Spleen (tissue), 11 donors: ENCODE measurements around the gene ACKR3. TPM values are rescaled to one million over a fixed set of nuclear protein-coding genes. Genes with fewer than 3 reads are reported as not detected.

Experiments
- DNase-seq: peaks from one replicate; pipeline ENCODE4 v3.0.0-alpha.2; 2020
- H3K27ac ChIP-seq, 8 donors: fragments of 200-600 bp; sonication (generic) in 7 of 8; 1 replicate in 4 of 8; 2 replicates in 4 of 8; pipeline versions ENCODE4 v1.5.0 to v1.8.0; 2016 to 2021; ENCODE audit warnings: inconsistent platforms in 4 of 8, mild to moderate bottlenecking in 4 of 8, moderate library complexity in 1 of 8
- H3K27me3 ChIP-seq, 7 donors: fragments of 200-600 bp; sonication (generic) in 6 of 7; replicated peaks in 1 of 7; 1 replicate in 4 of 7; 2 replicates in 3 of 7; pipeline versions ENCODE4 v1.5.0 to v1.8.0; 2016 to 2021; ENCODE audit warnings: inconsistent platforms in 3 of 7, mild to moderate bottlenecking in 1 of 7
- H3K36me3 ChIP-seq, 6 donors: fragments of 200-600 bp; sonication (generic) in 5 of 6; 1 replicate in 4 of 6; 2 replicates in 2 of 6; pipeline versions ENCODE4 v1.5.0 to v1.8.0; 2016 to 2021; ENCODE audit warnings: inconsistent platforms in 2 of 6
- H3K4me1 ChIP-seq, 6 donors: fragments of 200-600 bp; sonication (generic) in 5 of 6; 1 replicate in 3 of 6; 2 replicates in 3 of 6; pipeline versions ENCODE4 v1.5.0 to v1.8.0; 2016 to 2021; ENCODE audit warnings: inconsistent platforms in 3 of 6
- H3K4me3 ChIP-seq, 8 donors: fragments of 200-600 bp; sonication (generic) in 7 of 8; 1 replicate in 4 of 8; 2 replicates in 4 of 8; pipeline versions ENCODE4 v1.5.0 to v1.8.0; 2016 to 2021; ENCODE audit warnings: inconsistent platforms in 4 of 8, mild to moderate bottlenecking in 4 of 8, moderate library complexity in 2 of 8
- H3K9me3 ChIP-seq, 8 donors: fragments of 200-600 bp; sonication (generic) in 7 of 8; 1 replicate in 4 of 8; 2 replicates in 4 of 8; pipeline versions ENCODE4 v1.5.0 to v1.8.0; 2016 to 2021; ENCODE audit warnings: inconsistent platforms in 4 of 8
- CTCF ChIP-seq, 11 experiments: fragments of 200-600 bp in 7 of 11; fragments of 450-650 bp in 4 of 11; sonication (generic) in 4 of 11; IDR thresholded peaks in 8 of 11; conservative IDR thresholded peaks in 3 of 11; 1 replicate in 7 of 11; 2 replicates in 4 of 11; pipeline versions ENCODE4 v1.4.0 to v1.8.0; 2016 to 2021; ENCODE audit warnings: antibody characterized with exemption in 11 of 11, inconsistent platforms in 4 of 11, mild to moderate bottlenecking in 1 of 11
- POLR2A ChIP-seq, 3 donors: fragments of 450-650 bp; IDR thresholded peaks; one replicate each; pipeline ENCODE4 v1.5.1; 2017; ENCODE audit warnings: antibody characterized with exemption in 3 of 3, mild to moderate bottlenecking in 1 of 3
- POLR2AphosphoS5 ChIP-seq, 3 donors: sonication (generic); formaldehyde crosslinking; IDR thresholded peaks; one replicate each; pipeline ENCODE4 v1.5.1; 2017; ENCODE audit warnings: antibody characterized with exemption in 3 of 3
- WGBS, 5 donors: extraction: QIAGEN DNeasy Blood & Tissue Kit in 3 of 5; methylation state at CpG; one replicate each; pipeline versions ENCODE4 v1.1.5 to v1.1.7; 2013 to 2018; 5-methylcytosine and 5-hydroxymethylcytosine counted together
- intact Hi-C: fragments of 100-400 bp; cut with DNase I; formaldehyde crosslinking; loops from one replicate; pipeline ENCODE4 v1.15.0; 2023; ENCODE audit warnings: low total_unique reads
- polyA plus RNA-seq, 3 donors: library from polyadenylated mRNA; stranded (reverse); fragments of 200-250 nt; gene quantifications; one replicate each; pipeline ENCODE4 v1.2.1, GENCODE V29; 2013
- total RNA-seq, 7 donors: library from RNA; depleted of rRNA in 3 of 7; stranded (reverse); fragments of >200 nt in 3 of 7; fragmentation: NEBNext Ultra II Directional in 4 of 7; extraction: Animal tissue kit (Norgen Biotek cat#: 25700) in 4 of 7; gene quantifications; one replicate each; pipeline versions ENCODE4 v1.1.0 to v1.2.1, GENCODE V29; 2016 to 2021
- donor health status: healthy with polysubstance abuse.
- donor health status: DM: no; HTN: no; CAD: no; lungs with moderate emphysema.
- donor health status: DM: no; HTN: no; CAD: no.
- donor health status: Bipolar disorder and iron deficiency.
- donor health status: healthy.
- donor health status: DM: no; HTN: no; CAD: no.
- donor health status: DM: yes; HTN: yes; CAD: no.

Gene ACKR3
- total and polyA plus RNA-seq, 10 donors: 11.5 to 164 (median 67.0) TPM

GRCh38 chr2:236593531-236593930 lies 23.9 kb downstream of the ACKR3 start:
- Histone ChIP-seq H3K36me3 (no peaks in the 10 kb centered on the region), H3K27ac (no peak overlapping the region), H3K27me3 (no peaks in the 10 kb centered on the region), H3K4me3 (no peak overlapping the region), H3K9me3 (no peaks in the 10 kb centered on the region), H3K4me1 (no peaks in the 10 kb centered on the region)
- TF ChIP-seq POLR2A (IDR thresholded peaks at IDR 0.05): no peak
- TF ChIP-seq POLR2AphosphoS5 (IDR thresholded peaks at IDR 0.05): no peak
- no peak for TF ChIP-seq CTCF (IDR thresholded peaks at IDR 0.05 in 8 of 11, conservative IDR thresholded peaks at IDR 0.05 in 3 of 11)
- intact Hi-C loops: no loop called here
- WGBS, 5 donors: 80 to 97% (median 93%) methylated on average over 2 of the region's 2 CpGs
- no peak for DNase-seq

GRCh38 chr2:236593956-236594355 lies 24.3 kb downstream of the ACKR3 start:
- TF ChIP-seq POLR2AphosphoS5 (IDR thresholded peaks at IDR 0.05) (no peak), POLR2A (IDR thresholded peaks at IDR 0.05) (no peak), CTCF (IDR thresholded peaks at IDR 0.05 in 8 of 11, conservative IDR thresholded peaks at IDR 0.05 in 3 of 11) (no peak)
- no peak overlapping the region for H3K27ac ChIP-seq

GRCh38 chr2:236597629-236598028 lies 28.0 kb downstream of the ACKR3 start:
- Histone ChIP-seq H3K27ac (no peak overlapping the region), H3K36me3 (no peaks in the 10 kb centered on the region)
- WGBS, 5 donors: 81 to 86% (median 84%) methylated on average over 4 of the region's 4 CpGs

More at GRCh38 chr2:236593956-236594355, 24.3 kb downstream of the ACKR3 start:
- no peak for DNase-seq
- intact Hi-C loops: no loop called here
- Histone ChIP-seq H3K9me3 (no peaks in the 10 kb centered on the region), H3K27me3 (no peaks in the 10 kb centered on the region), H3K36me3 (no peaks in the 10 kb centered on the region), H3K4me1 (no peaks in the 10 kb centered on the region), H3K4me3 (no peak overlapping the region)

GRCh38 chr2:236599059-236599458 lies 29.4 kb downstream of the ACKR3 start:
- DNase-seq: no peak
- Histone ChIP-seq H3K36me3 (no peaks in the 10 kb centered on the region), H3K9me3 (no peaks in the 10 kb centered on the region), H3K27ac (no peak overlapping the region), H3K4me3 (no peak overlapping the region), H3K27me3 (peaks cover 0 to 8% (median under 1%) of the 10 kb centered on the region in 7 donors), H3K4me1 (no peaks in the 10 kb centered on the region)
- intact Hi-C loops: no loop called here
- no peak for TF ChIP-seq POLR2A (IDR thresholded peaks at IDR 0.05)
- TF ChIP-seq CTCF (IDR thresholded peaks at IDR 0.05 in 8 of 11, conservative IDR thresholded peaks at IDR 0.05 in 3 of 11): no peak
- no peak for TF ChIP-seq POLR2AphosphoS5 (IDR thresholded peaks at IDR 0.05)
- WGBS, 5 donors: 86 to 93% (median 88%) methylated on average over 5 of the region's 5 CpGs

More at GRCh38 chr2:236597629-236598028, 28.0 kb downstream of the ACKR3 start:
- intact Hi-C loops: no loop called here
- Histone ChIP-seq H3K4me3 (no peak overlapping the region), H3K27me3 (no peaks in the 10 kb centered on the region), H3K4me1 (no peaks in the 10 kb centered on the region), H3K9me3 (no peaks in the 10 kb centered on the region)
- DNase-seq: no peak
- TF ChIP-seq POLR2AphosphoS5 (IDR thresholded peaks at IDR 0.05) (no peak), CTCF (IDR thresholded peaks at IDR 0.05 in 8 of 11, conservative IDR thresholded peaks at IDR 0.05 in 3 of 11) (no peak), POLR2A (IDR thresholded peaks at IDR 0.05) (no peak)
